HCT116 (cell line): ENCODE results near the gene CCNG1. TPM values are rescaled to one million over a fixed set of nuclear protein-coding genes. Genes with fewer than 3 reads are reported as not detected.
"Not testable (repeated sequence)": the region's sequence is repeated elsewhere in the genome, so short reads cannot be mapped to it uniquely, and the experiment has no call there.

Source experiments
- ATAC-seq: fragments of 200-7000 bp; cut with Tn5 transposase; 2 replicates; pipeline ENCODE4 v1.9.1; 2020; ENCODE audit warnings: mild to moderate bottlenecking, moderate library complexity
- BruUV-seq: library from RNA; stranded (reverse); fragments of 400-500 nt; replicated peaks from 2 replicates; lab custom pipeline; 2021; lab: Mats Ljungman, UMichigan
- CTCF ChIA-PET: fragments of 300-600 bp; sonication (Branson Sonifier 250); formaldehyde crosslinking; loops from one replicate; lab custom pipeline; 2021; ENCODE audit warnings: antibody characterized with exemption; lab: Charles Lee
- POLR2A ChIA-PET: fragments of 300-600, 350-600 bp; sonication (Branson Sonifier 250); formaldehyde crosslinking; loops from one replicate; lab custom pipeline; 2021; ENCODE audit warnings: antibody characterized with exemption; lab: Charles Lee
- RAD21 ChIA-PET, 2 experiments: fragments of 300-600 bp; sonication (Branson Sonifier 250); formaldehyde crosslinking; loops; one replicate each; lab custom pipeline; 2023; ENCODE audit warnings: low total read pairs in 2 of 2; ENCODE audit not compliant: uncharacterized antibody in 2 of 2, unreplicated experiment in 2 of 2, low non-redundant PET in 1 of 2; lab: Charles Lee
- DNase-seq: peaks from one replicate; pipeline ENCODE4 v3.0.0-alpha.2; 2010; ENCODE audit warnings: low read depth, low spot score
- H2AFZ ChIP-seq: fragments of 200-600 bp; shearing (Covaris generic), sonication (generic); 2 replicates; pipeline ENCODE4 v1.6.1; 2017; ENCODE audit warnings: low read depth, mixed run types, mixed read lengths, antibody characterized with exemption, low read length; ENCODE audit not compliant: poor library complexity, severe bottlenecking
- H3K27ac ChIP-seq: 2 replicates; pipeline ENCODE4 v1.5.1; 2012; ENCODE audit warnings: low read depth, low read length
- H3K27me3 ChIP-seq: fragments of 200-600 bp; sonication (generic); 2 replicates; pipeline ENCODE4 v1.6.1; 2016; ENCODE audit warnings: mixed run types, low read length, mixed read lengths; ENCODE audit not compliant: insufficient read depth
- H3K36me3 ChIP-seq, 2 experiments: fragments of 200-500 bp in 1 of 2; fragments of 200-600 bp in 1 of 2; sonication (Bioruptor generic) in 1 of 2; sonication (generic) in 1 of 2; 2 replicates each; pipeline versions ENCODE4 v1.5.1 to v1.6.1; 2014 to 2016; ENCODE audit warnings: low read length in 2 of 2, inconsistent platforms in 1 of 2, mixed read lengths in 1 of 2, mixed run types in 1 of 2; ENCODE audit not compliant: insufficient read depth in 2 of 2, control insufficient read depth in 1 of 2
- H3K4me1 ChIP-seq, 2 experiments: fragments of 200-600 bp in 1 of 2; sonication (generic) in 1 of 2; 2 replicates each; pipeline versions ENCODE4 v1.5.1 to v1.6.1; 2012 to 2017; ENCODE audit warnings: low read length in 2 of 2, inconsistent platforms in 1 of 2, mild to moderate bottlenecking in 1 of 2, mixed read lengths in 1 of 2, mixed run types in 1 of 2, moderate library complexity in 1 of 2; ENCODE audit not compliant: insufficient read depth in 2 of 2, control insufficient read depth in 1 of 2
- H3K4me2 ChIP-seq: fragments of 200-600 bp; sonication (generic); 2 replicates; pipeline ENCODE4 v1.6.1; 2017; ENCODE audit warnings: mixed run types, low read length, mixed read lengths
- H3K4me3 ChIP-seq, 2 experiments: fragments of 200-600 bp in 1 of 2; sonication (generic) in 1 of 2; replicated peaks in 1 of 2; 2 replicates each; pipeline ENCODE4 v1.5.1; 2011 to 2016; ENCODE audit warnings: low read length in 2 of 2, control low read depth in 1 of 2, low read depth in 1 of 2, mild to moderate bottlenecking in 1 of 2, mixed read lengths in 1 of 2, mixed run types in 1 of 2
- H3K79me2 ChIP-seq: fragments of 200-600 bp; sonication (generic); 2 replicates; pipeline ENCODE4 v1.6.1; 2017; ENCODE audit warnings: mild to moderate bottlenecking, mixed run types, low read length, moderate library complexity, mixed read lengths; ENCODE audit not compliant: insufficient read depth
- H3K9ac ChIP-seq: fragments of 200-600 bp; sonication (generic); 2 replicates; pipeline ENCODE4 v1.6.1; 2016; ENCODE audit warnings: low read length, mixed read lengths
- H3K9me2 ChIP-seq: fragments of 200-600 bp; sonication (generic), shearing (Covaris generic); 2 replicates; pipeline ENCODE4 v1.6.1; 2017; ENCODE audit warnings: mixed run types, mild to moderate bottlenecking, moderate library complexity; ENCODE audit not compliant: insufficient read depth
- H3K9me3 ChIP-seq, 2 experiments: fragments of 200-500 bp in 1 of 2; fragments of 200-600 bp in 1 of 2; sonication (Bioruptor generic) in 1 of 2; sonication (generic) in 1 of 2; 2 replicates each; pipeline ENCODE4 v1.6.1; 2014 to 2017; ENCODE audit warnings: low read length in 2 of 2, mixed read lengths in 2 of 2, inconsistent platforms in 1 of 2, low read depth in 1 of 2, mild to moderate bottlenecking in 1 of 2, mixed run types in 1 of 2, moderate library complexity in 1 of 2; ENCODE audit not compliant: control insufficient read depth in 1 of 2, insufficient read depth in 1 of 2
- H4K20me1 ChIP-seq: fragments of 200-600 bp; sonication (generic), shearing (Covaris generic); 2 replicates; pipeline ENCODE4 v1.6.1; 2017; ENCODE audit warnings: mixed run types, mild to moderate bottlenecking, moderate library complexity; ENCODE audit not compliant: insufficient read depth
- EGR1 ChIP-seq: IDR thresholded peaks from 2 replicates; pipeline ENCODE4 v1.6.1; 2012; ENCODE audit warnings: low read depth
- ELF1 ChIP-seq: IDR thresholded peaks from 2 replicates; pipeline ENCODE4 v1.6.1; 2012; ENCODE audit warnings: low read depth, borderline replicate concordance
- EZH2 ChIP-seq: fragments of 200-600 bp; sonication (generic); IDR thresholded peaks from 2 replicates; pipeline ENCODE4 v1.6.1; 2017; ENCODE audit warnings: antibody characterized with exemption, mixed run types
- EZH2phosphoT487 ChIP-seq: fragments of 200-600 bp; IDR thresholded peaks from 2 replicates; pipeline ENCODE4 v1.6.1; 2018; ENCODE audit warnings: antibody characterized with exemption, borderline replicate concordance
- POLR2A ChIP-seq: IDR thresholded peaks from 2 replicates; pipeline ENCODE4 v1.7.0; 2011; ENCODE audit warnings: borderline replicate concordance; ENCODE audit not compliant: insufficient read depth, insufficient read length; ENCODE audit errors: extremely low read depth
- SIN3A ChIP-seq: IDR thresholded peaks from 2 replicates; pipeline ENCODE4 v1.6.1; 2012; ENCODE audit warnings: low read depth
- SRF ChIP-seq: IDR thresholded peaks from 2 replicates; pipeline ENCODE4 v1.6.1; 2012; ENCODE audit warnings: low read depth
- TCF7L2 ChIP-seq: IDR thresholded peaks from 2 replicates; pipeline ENCODE4 v1.7.0; 2011; ENCODE audit warnings: borderline replicate concordance, inconsistent platforms; ENCODE audit not compliant: insufficient read depth, insufficient read length; ENCODE audit errors: extremely low read depth
- YY1 ChIP-seq: IDR thresholded peaks from 2 replicates; pipeline ENCODE4 v1.6.1; 2011; ENCODE audit warnings: low read length, low read depth, moderate library complexity, mild to moderate bottlenecking; ENCODE audit not compliant: insufficient replicate concordance; ENCODE audit errors: extremely low read depth
- ZFX ChIP-seq: fragments of 450-650 bp; IDR thresholded peaks from 2 replicates; pipeline ENCODE4 v1.6.1; 2017
- ZNF274 ChIP-seq: fragments of 200-500 bp; sonication (Bioruptor generic); IDR thresholded peaks from 2 replicates; pipeline ENCODE4 v1.6.1; 2014; ENCODE audit warnings: mild to moderate bottlenecking, low read depth, low read length, inconsistent platforms
- intact Hi-C: fragments of 100-400 bp; cut with micrococcal nuclease; formaldehyde crosslinking; loops from 2 replicates; pipeline ENCODE4 v1.10.0; 2022
- total RNA-seq: library from RNA; stranded (reverse); gene quantifications from one replicate; pipeline ENCODE4 v1.2.1, GENCODE V29; 2021; ENCODE audit not compliant: unreplicated experiment
- TF ChIP-seq, protein P1 (sequence below): IDR thresholded peaks from 2 replicates; pipeline ENCODE4 v1.6.1; 2012
- TF ChIP-seq, protein P2 (sequence below): IDR thresholded peaks from 2 replicates; pipeline ENCODE4 v1.6.1; 2011; ENCODE audit warnings: mild to moderate bottlenecking, low read length, moderate library complexity; ENCODE audit not compliant: insufficient replicate concordance; ENCODE audit errors: extremely low read depth
- TF ChIP-seq, protein P3 (sequence below): IDR thresholded peaks from 2 replicates; pipeline ENCODE4 v1.6.1; 2012

Gene CCNG1
- total RNA-seq, 1 experiment from 2014 or later, result 176 TPM

DNA sequence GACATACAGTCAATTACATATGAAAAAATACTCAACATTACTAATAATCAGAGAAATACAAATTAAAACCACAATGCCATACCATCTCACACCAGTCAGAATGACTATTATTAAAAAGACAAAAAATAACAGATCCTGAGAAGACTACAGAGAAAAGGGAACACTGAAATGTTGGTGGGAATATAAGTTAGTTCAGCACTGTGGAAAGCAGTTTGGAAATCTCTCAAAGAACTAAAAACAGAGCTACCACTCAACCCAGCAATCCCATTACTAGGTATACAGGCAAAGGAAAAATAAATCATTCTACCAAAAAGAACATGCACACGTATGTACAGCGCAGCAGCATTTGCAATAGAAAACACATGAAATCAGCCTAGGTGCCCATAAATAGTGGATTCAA is 41.6 kb upstream of the CCNG1 start:
- ATAC-seq (no peak), DNase-seq (no peak)
- Histone ChIP-seq H3K27ac (no peak overlapping the region), H3K9me2 (no peaks in the 10 kb centered on the region), H3K36me3 (no peaks in the 10 kb centered on the region), H3K9me3 (no peaks in the 10 kb centered on the region), H3K79me2 (no peaks in the 10 kb centered on the region), H3K4me2 (no peak overlapping the region), H3K4me1 (no peaks in the 10 kb centered on the region), H3K27me3 (no peaks in the 10 kb centered on the region), H3K9ac (no peak overlapping the region), H4K20me1 (no peaks in the 10 kb centered on the region), H2AFZ (no peak overlapping the region), H3K4me3 (no peak overlapping the region)
- no TSS peak for BruUV-seq
- RAD21 ChIA-PET, result no interaction called here
- TF ChIP-seq POLR2A (no peak), ELF1 (no peak), EZH2phosphoT487 (no peak), TCF7L2 (no peak), EGR1 (no peak), SIN3A (no peak), SRF (no peak), YY1 (no peak), EZH2 (no peak), ZFX (no peak), ZNF274 (no peak)
- TF ChIP-seq, protein P1, sequence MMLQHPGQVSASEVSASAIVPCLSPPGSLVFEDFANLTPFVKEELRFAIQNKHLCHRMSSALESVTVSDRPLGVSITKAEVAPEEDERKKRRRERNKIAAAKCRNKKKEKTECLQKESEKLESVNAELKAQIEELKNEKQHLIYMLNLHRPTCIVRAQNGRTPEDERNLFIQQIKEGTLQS, result no peak
- TF ChIP-seq, protein P2, sequence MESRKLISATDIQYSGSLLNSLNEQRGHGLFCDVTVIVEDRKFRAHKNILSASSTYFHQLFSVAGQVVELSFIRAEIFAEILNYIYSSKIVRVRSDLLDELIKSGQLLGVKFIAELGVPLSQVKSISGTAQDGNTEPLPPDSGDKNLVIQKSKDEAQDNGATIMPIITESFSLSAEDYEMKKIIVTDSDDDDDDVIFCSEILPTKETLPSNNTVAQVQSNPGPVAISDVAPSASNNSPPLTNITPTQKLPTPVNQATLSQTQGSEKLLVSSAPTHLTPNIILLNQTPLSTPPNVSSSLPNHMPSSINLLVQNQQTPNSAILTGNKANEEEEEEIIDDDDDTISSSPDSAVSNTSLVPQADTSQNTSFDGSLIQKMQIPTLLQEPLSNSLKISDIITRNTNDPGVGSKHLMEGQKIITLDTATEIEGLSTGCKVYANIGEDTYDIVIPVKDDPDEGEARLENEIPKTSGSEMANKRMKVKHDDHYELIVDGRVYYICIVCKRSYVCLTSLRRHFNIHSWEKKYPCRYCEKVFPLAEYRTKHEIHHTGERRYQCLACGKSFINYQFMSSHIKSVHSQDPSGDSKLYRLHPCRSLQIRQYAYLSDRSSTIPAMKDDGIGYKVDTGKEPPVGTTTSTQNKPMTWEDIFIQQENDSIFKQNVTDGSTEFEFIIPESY, result no peak
- TF ChIP-seq, protein P3, sequence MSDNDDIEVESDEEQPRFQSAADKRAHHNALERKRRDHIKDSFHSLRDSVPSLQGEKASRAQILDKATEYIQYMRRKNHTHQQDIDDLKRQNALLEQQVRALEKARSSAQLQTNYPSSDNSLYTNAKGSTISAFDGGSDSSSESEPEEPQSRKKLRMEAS, result no peak
- POLR2A ChIA-PET, result no interaction called here
- CTCF ChIA-PET, result no interaction called here
- intact Hi-C loops, result no loop called here

DNA sequence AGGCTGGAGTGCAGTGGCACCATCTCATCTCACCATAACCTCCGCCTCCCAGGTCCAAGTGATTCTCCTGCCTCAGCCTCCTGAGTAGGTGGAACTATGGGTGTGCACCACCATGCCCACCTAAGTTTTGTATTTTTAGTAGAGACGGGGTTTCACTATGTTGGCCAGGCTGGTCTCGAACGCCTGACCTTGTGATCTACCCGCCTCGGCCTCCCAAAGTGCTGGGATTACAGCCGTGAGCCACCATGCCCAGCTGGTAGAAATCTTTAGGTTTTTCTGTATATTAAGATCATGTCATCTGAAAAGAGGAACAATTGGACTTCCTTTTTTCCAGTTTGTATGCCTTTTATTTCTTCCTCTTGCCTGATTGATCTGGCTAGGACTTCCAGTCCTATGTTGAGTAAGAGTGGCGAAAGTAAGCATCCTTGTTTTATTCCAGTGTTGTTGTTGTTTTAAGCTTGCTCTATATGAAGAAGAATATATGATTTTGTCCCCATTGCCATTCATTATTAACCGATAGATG is 40.5 kb upstream of the CCNG1 start:
- DNase-seq, ATAC-seq, POLR2A ChIA-PET, H3K4me3 ChIP-seq, intact Hi-C loops, H3K9me2 ChIP-seq, H4K20me1 ChIP-seq, H3K27ac ChIP-seq, H3K9ac ChIP-seq, H3K4me2 ChIP-seq, H3K9me3 ChIP-seq, BruUV-seq, RAD21 ChIA-PET, CTCF ChIA-PET, H3K4me1 ChIP-seq, H3K79me2 ChIP-seq, H3K27me3 ChIP-seq, H2AFZ ChIP-seq, H3K36me3 ChIP-seq: not testable (repeated sequence)
